Activated T-helper 2 cell treated with anti-CD3 and anti-CD28 coated beads, Interferon-gamma antibody, Interleukin-2, Interleukin-4, amounts not matched to agents 10 μg/mL and 5 μg/mL and 100 μg/mL, durations not matched to agents 14 hours and 24 hours and 36 hours (primary cell): ENCODE measurements around the gene C1orf52. TPM values are rescaled to one million over a fixed set of nuclear protein-coding genes. Genes with fewer than 3 reads are reported as not detected.

Experiments used
- DNase-seq: peaks from one replicate; pipeline ENCODE4 v3.0.0; 2021; ENCODE audit warnings: low spot score
- H3K27ac Mint-ChIP-seq: one replicate; pipeline ENCODE4 v1.8.0; 2021; ENCODE audit warnings: mixed read lengths
- H3K27me3 Mint-ChIP-seq: one replicate; pipeline ENCODE4 v1.8.0; 2021; ENCODE audit warnings: low read depth, mixed read lengths
- H3K36me3 Mint-ChIP-seq: one replicate; pipeline ENCODE4 v1.8.0; 2021; ENCODE audit warnings: low read depth, mixed read lengths
- H3K4me1 Mint-ChIP-seq: one replicate; pipeline ENCODE4 v1.8.0; 2021; ENCODE audit warnings: low read depth, mixed read lengths
- H3K4me3 Mint-ChIP-seq: one replicate; pipeline ENCODE4 v1.8.0; 2021; ENCODE audit warnings: low read depth, mild to moderate bottlenecking, moderate library complexity, mixed read lengths
- H3K9me3 Mint-ChIP-seq: one replicate; pipeline ENCODE4 v1.8.0; 2021; ENCODE audit warnings: mixed read lengths
- intact Hi-C: fragments of 100-400 bp; cut with micrococcal nuclease; formaldehyde crosslinking; loops from one replicate; pipeline ENCODE4 v1.15.1; 2023
- total RNA-seq: library from RNA; stranded (reverse); gene quantifications from 2 replicates; pipeline ENCODE4 v1.2.3, GENCODE V29; 2022

C1orf52 gene
- 23.9 and 25.8 TPM in 2 replicates for total RNA-seq

- DNase-seq: peak; percentile 94
- H3K4me3 Mint-ChIP-seq: peak within 1 kb of the TSS; percentile 95
- peaks cover 43% of the 10 kb centered on the region for H3K36me3 Mint-ChIP-seq
- H3K27ac Mint-ChIP-seq: peak within 1 kb of the TSS; percentile 89
- peaks cover 5% of the 10 kb centered on the region for H3K9me3 Mint-ChIP-seq
- no peaks in the 10 kb centered on the region for H3K27me3 Mint-ChIP-seq
- H3K4me1 Mint-ChIP-seq: peaks cover 23% of the 10 kb centered on the region
- intact Hi-C loops: loop anchor here (1.0 to 5.0 kb wide), 6 partner anchors 17 to 687 kb away; partner anchors contain the start of genes BCL10, CTBS and SYDE2
These were observed at the start of gene C1orf52 for GRCh38 chr1:85259118-85259911. C1orf52 (minus strand) TSS chr1:85259662; CDS start chr1:85259633, 29 bp downstream.

GRCh38 chr1:85308833-85309350, 49.4 kb upstream of the C1orf52 start:
- no peaks in the 10 kb centered on the region for H3K9me3 Mint-ChIP-seq
- H3K36me3 Mint-ChIP-seq: no peaks in the 10 kb centered on the region
- H3K4me3 Mint-ChIP-seq: no peak overlapping the region
- DNase-seq: no peak
- H3K27ac Mint-ChIP-seq: no peak overlapping the region
- intact Hi-C loops: loop anchor here (2.0 kb wide), 1 partner anchor 384 kb away; no protein-coding TSS in a partner anchor
- peaks cover 3% of the 10 kb centered on the region for H3K4me1 Mint-ChIP-seq
- H3K27me3 Mint-ChIP-seq: peaks cover 68% of the 10 kb centered on the region

- H3K4me3 Mint-ChIP-seq: no peak overlapping the region
- no peaks in the 10 kb centered on the region for H3K36me3 Mint-ChIP-seq
- intact Hi-C loops: loop anchor here (2.0 kb wide), 1 partner anchor 385 kb away; no protein-coding TSS in a partner anchor
- no peaks in the 10 kb centered on the region for H3K9me3 Mint-ChIP-seq
- DNase-seq: peak; percentile 24
- peaks cover 3% of the 10 kb centered on the region for H3K4me1 Mint-ChIP-seq
- H3K27ac Mint-ChIP-seq: no peak overlapping the region
- peaks cover 67% of the 10 kb centered on the region for H3K27me3 Mint-ChIP-seq
These were observed 48.7 kb upstream of the C1orf52 start for GRCh38 chr1:85307987-85308832.

- H3K27me3 Mint-ChIP-seq: peaks cover 71% of the 10 kb centered on the region
- no peak for DNase-seq
- no peak overlapping the region for H3K27ac Mint-ChIP-seq
- H3K9me3 Mint-ChIP-seq: no peaks in the 10 kb centered on the region
- H3K4me3 Mint-ChIP-seq: no peak overlapping the region
- peaks cover 3% of the 10 kb centered on the region for H3K4me1 Mint-ChIP-seq
- H3K36me3 Mint-ChIP-seq: no peaks in the 10 kb centered on the region
- intact Hi-C loops: no loop called here
These were observed 46.8 kb upstream of the C1orf52 start for GRCh38 chr1:85306236-85306635.

- no peak for DNase-seq
- Mint-ChIP-seq H3K4me3 (no peak overlapping the region), H3K27me3 (peaks cover 67% of the 10 kb centered on the region), H3K9me3 (no peaks in the 10 kb centered on the region), H3K27ac (no peak overlapping the region), H3K4me1 (peaks cover 5% of the 10 kb centered on the region), H3K36me3 (no peaks in the 10 kb centered on the region)
- intact Hi-C loops: no loop called here
These were observed 44.1 kb upstream of the C1orf52 start for GRCh38 chr1:85303440-85304162.

- no peak overlapping the region for H3K4me3 Mint-ChIP-seq
- peaks cover 22% of the 10 kb centered on the region for H3K4me1 Mint-ChIP-seq
- intact Hi-C loops: no loop called here
- DNase-seq: no peak
- H3K27me3 Mint-ChIP-seq: peaks cover 61% of the 10 kb centered on the region
- no peaks in the 10 kb centered on the region for H3K9me3 Mint-ChIP-seq
- no peak overlapping the region for H3K27ac Mint-ChIP-seq
- no peaks in the 10 kb centered on the region for H3K36me3 Mint-ChIP-seq
These were observed 40.7 kb upstream of the C1orf52 start for GRCh38 chr1:85300140-85300539.

GRCh38 chr1:85297855-85298629, 38.6 kb upstream of the C1orf52 start:
- Mint-ChIP-seq H3K27me3 (peaks cover 64% of the 10 kb centered on the region), H3K4me1 (peaks cover 24% of the 10 kb centered on the region)
- intact Hi-C loops: loop anchor here (1.0 to 5.0 kb wide), 5 partner anchors 8 to 409 kb away; partner anchors contain the start of gene ZNHIT6

GRCh38 chr1:85297538-85297854, 38.0 kb upstream of the C1orf52 start:
- no peaks in the 10 kb centered on the region for H3K36me3 Mint-ChIP-seq
- DNase-seq: no peak
- H3K27me3 Mint-ChIP-seq: peaks cover 66% of the 10 kb centered on the region
- no peak overlapping the region for H3K4me3 Mint-ChIP-seq
- peaks cover 24% of the 10 kb centered on the region for H3K4me1 Mint-ChIP-seq
- H3K9me3 Mint-ChIP-seq: no peaks in the 10 kb centered on the region
- intact Hi-C loops: loop anchor here (5.0 kb wide), 2 partner anchors 280 to 410 kb away; partner anchors contain the start of gene ZNHIT6
- peak overlapping the region; percentile 81 for H3K27ac Mint-ChIP-seq

More at GRCh38 chr1:85297855-85298629, 38.6 kb upstream of the C1orf52 start:
- peak; percentile 28 for DNase-seq
- Mint-ChIP-seq H3K36me3 (no peaks in the 10 kb centered on the region), H3K27ac (peak overlapping the region; percentile 81), H3K4me3 (peak overlapping the region; percentile 49), H3K9me3 (no peaks in the 10 kb centered on the region)

GRCh38 chr1:85296980-85297379, 37.5 kb upstream of the C1orf52 start:
- Mint-ChIP-seq H3K4me1 (peaks cover 24% of the 10 kb centered on the region), H3K27ac (no peak overlapping the region), H3K36me3 (no peaks in the 10 kb centered on the region), H3K27me3 (peaks cover 63% of the 10 kb centered on the region), H3K4me3 (no peak overlapping the region), H3K9me3 (no peaks in the 10 kb centered on the region)
- intact Hi-C loops: loop anchor here (5.0 kb wide), 2 partner anchors 280 to 410 kb away; partner anchors contain the start of gene ZNHIT6
- no peak for DNase-seq

GRCh38 chr1:85295654-85296053, 36.2 kb upstream of the C1orf52 start:
- Mint-ChIP-seq H3K4me1 (peaks cover 24% of the 10 kb centered on the region), H3K27me3 (peaks cover 62% of the 10 kb centered on the region), H3K4me3 (no peak overlapping the region), H3K27ac (no peak overlapping the region), H3K36me3 (no peaks in the 10 kb centered on the region), H3K9me3 (no peaks in the 10 kb centered on the region)
- intact Hi-C loops: loop anchor here (5.0 kb wide), 2 partner anchors 282 to 412 kb away; partner anchors contain the start of gene ZNHIT6
- no peak for DNase-seq

- Mint-ChIP-seq H3K4me1 (peaks cover 24% of the 10 kb centered on the region), H3K4me3 (no peak overlapping the region), H3K27me3 (peaks cover 61% of the 10 kb centered on the region), H3K9me3 (no peaks in the 10 kb centered on the region), H3K36me3 (no peaks in the 10 kb centered on the region), H3K27ac (no peak overlapping the region)
- DNase-seq: no peak
- intact Hi-C loops: loop anchor here (5.0 kb wide), 2 partner anchors 282 to 412 kb away; partner anchors contain the start of gene ZNHIT6
These were observed 35.6 kb upstream of the C1orf52 start for GRCh38 chr1:85295006-85295431.
